PFSK-1 (cell line): ENCODE data around the gene CPA5.

Experiments used
- POLR2AphosphoS5 ChIP-seq: IDR thresholded peaks from 2 replicates; pipeline ENCODE4 v1.6.1; 2012; ENCODE audit warnings: low read depth, mild to moderate bottlenecking, control low read depth, low read length, moderate library complexity
- REST ChIP-seq, 2 experiments: IDR thresholded peaks; 2 replicates each; pipeline versions ENCODE4 v1.6.1 to v1.8.0; 2011 to 2012; ENCODE audit warnings: low read depth in 2 of 2, low read length in 2 of 2, control low read depth in 1 of 2, inconsistent platforms in 1 of 2, mild to moderate bottlenecking in 1 of 2, moderate library complexity in 1 of 2; ENCODE audit not compliant: insufficient read depth in 1 of 2

- TF ChIP-seq REST (IDR thresholded peaks at IDR 0.05; ENCODE audit: insufficient read depth in 1 of 2, low read depth in 2 of 2, low read length in 2 of 2) (no peak), POLR2AphosphoS5 (no peak)
Measured at GRCh38 chr7:130363026-130363847, 18.6 kb downstream of the CPA5 start.
